ENCODE measurements around the gene CAMKMT.

DNA sequence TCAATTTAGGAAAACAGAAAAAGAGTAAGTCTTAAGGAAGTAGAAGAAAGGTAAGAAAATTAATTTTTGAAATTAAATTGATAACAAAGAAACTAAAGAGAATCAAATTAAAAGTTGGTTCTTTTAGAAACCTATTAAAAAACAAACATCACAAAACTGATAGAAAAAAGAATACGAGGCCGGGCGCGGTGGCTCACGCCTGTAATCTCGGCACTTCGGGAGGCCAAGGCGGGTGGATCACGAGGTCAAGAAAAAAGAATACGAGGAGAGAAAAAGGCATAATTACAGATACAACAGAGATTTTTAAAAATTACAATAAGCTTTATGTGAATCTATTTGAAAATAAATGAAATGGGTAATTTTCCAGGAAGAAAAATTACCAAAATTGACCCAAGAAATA is 12.2 kb upstream of the CAMKMT start:
- TF ChIP-seq, protein P1, sequence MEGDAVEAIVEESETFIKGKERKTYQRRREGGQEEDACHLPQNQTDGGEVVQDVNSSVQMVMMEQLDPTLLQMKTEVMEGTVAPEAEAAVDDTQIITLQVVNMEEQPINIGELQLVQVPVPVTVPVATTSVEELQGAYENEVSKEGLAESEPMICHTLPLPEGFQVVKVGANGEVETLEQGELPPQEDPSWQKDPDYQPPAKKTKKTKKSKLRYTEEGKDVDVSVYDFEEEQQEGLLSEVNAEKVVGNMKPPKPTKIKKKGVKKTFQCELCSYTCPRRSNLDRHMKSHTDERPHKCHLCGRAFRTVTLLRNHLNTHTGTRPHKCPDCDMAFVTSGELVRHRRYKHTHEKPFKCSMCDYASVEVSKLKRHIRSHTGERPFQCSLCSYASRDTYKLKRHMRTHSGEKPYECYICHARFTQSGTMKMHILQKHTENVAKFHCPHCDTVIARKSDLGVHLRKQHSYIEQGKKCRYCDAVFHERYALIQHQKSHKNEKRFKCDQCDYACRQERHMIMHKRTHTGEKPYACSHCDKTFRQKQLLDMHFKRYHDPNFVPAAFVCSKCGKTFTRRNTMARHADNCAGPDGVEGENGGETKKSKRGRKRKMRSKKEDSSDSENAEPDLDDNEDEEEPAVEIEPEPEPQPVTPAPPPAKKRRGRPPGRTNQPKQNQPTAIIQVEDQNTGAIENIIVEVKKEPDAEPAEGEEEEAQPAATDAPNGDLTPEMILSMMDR (IDR thresholded peaks at IDR 0.05): no peak
- TF ChIP-seq POLR2AphosphoS5 (IDR thresholded peaks at IDR 0.05) (no peak), POLR2A (IDR thresholded peaks at IDR 0.05) (no peak), EP300 (IDR thresholded peaks at IDR 0.05; ENCODE audit: low read depth) (no peak)

Measured in transverse colon (tissue), 4 donors.